SK-N-SH (cell line): ENCODE results near the gene SLC25A42.

Experiments used
- EP300 ChIP-seq, 2 experiments: IDR thresholded peaks; 2 replicates each; pipeline versions ENCODE4 v1.4.0 to v1.6.1; 2012; ENCODE audit warnings: borderline replicate concordance in 1 of 2, low read depth in 1 of 2, low read length in 1 of 2
- EZH2phosphoT487 ChIP-seq: fragments of 200-600 bp; sonication (generic); IDR thresholded peaks from 2 replicates; pipeline ENCODE4 v1.6.1; 2017; ENCODE audit warnings: low read depth, mixed run types, mild to moderate bottlenecking, antibody characterized with exemption, moderate library complexity, borderline replicate concordance
- FOXM1 ChIP-seq: IDR thresholded peaks from 2 replicates; pipeline ENCODE4 v1.4.0; 2012; ENCODE audit warnings: low read depth, mild to moderate bottlenecking
- MXI1 ChIP-seq: IDR thresholded peaks from 2 replicates; pipeline ENCODE4 v1.6.1; 2012; ENCODE audit warnings: mild to moderate bottlenecking, low read depth, low read length, improper control_type of control experiment
- POLR2AphosphoS5 ChIP-seq: IDR thresholded peaks from 2 replicates; pipeline ENCODE4 v1.6.1; 2012; ENCODE audit warnings: low read depth, low read length
- RAD21 ChIP-seq: IDR thresholded peaks from 2 replicates; pipeline ENCODE4 v1.6.1; 2012; ENCODE audit warnings: mild to moderate bottlenecking, low read length
- REST ChIP-seq: IDR thresholded peaks from 2 replicates; pipeline ENCODE4 v1.6.1; 2012; ENCODE audit warnings: mild to moderate bottlenecking, low read depth, low read length, moderate library complexity
- SIN3A ChIP-seq: IDR thresholded peaks from 2 replicates; pipeline ENCODE4 v1.6.1; 2012; ENCODE audit warnings: low read depth, mild to moderate bottlenecking, low read length, moderate library complexity, borderline replicate concordance
- SMC3 ChIP-seq: IDR thresholded peaks from 2 replicates; pipeline ENCODE4 v1.6.1; 2012; ENCODE audit warnings: low read depth, low read length, improper control_type of control experiment
- TAF1 ChIP-seq: IDR thresholded peaks from 2 replicates; pipeline ENCODE4 v1.6.1; 2012; ENCODE audit warnings: low read depth, mild to moderate bottlenecking, low read length, moderate library complexity, borderline replicate concordance
- TEAD4 ChIP-seq: IDR thresholded peaks from 2 replicates; pipeline ENCODE4 v1.4.0; 2012; ENCODE audit warnings: mild to moderate bottlenecking, borderline replicate concordance; ENCODE audit not compliant: insufficient read depth
- TF ChIP-seq, protein P1 (sequence below): fragments of 200-600 bp; sonication (generic); IDR thresholded peaks from 2 replicates; pipeline ENCODE4 v1.6.1; 2017; ENCODE audit warnings: antibody characterized with exemption, mild to moderate bottlenecking, moderate library complexity

DNA sequence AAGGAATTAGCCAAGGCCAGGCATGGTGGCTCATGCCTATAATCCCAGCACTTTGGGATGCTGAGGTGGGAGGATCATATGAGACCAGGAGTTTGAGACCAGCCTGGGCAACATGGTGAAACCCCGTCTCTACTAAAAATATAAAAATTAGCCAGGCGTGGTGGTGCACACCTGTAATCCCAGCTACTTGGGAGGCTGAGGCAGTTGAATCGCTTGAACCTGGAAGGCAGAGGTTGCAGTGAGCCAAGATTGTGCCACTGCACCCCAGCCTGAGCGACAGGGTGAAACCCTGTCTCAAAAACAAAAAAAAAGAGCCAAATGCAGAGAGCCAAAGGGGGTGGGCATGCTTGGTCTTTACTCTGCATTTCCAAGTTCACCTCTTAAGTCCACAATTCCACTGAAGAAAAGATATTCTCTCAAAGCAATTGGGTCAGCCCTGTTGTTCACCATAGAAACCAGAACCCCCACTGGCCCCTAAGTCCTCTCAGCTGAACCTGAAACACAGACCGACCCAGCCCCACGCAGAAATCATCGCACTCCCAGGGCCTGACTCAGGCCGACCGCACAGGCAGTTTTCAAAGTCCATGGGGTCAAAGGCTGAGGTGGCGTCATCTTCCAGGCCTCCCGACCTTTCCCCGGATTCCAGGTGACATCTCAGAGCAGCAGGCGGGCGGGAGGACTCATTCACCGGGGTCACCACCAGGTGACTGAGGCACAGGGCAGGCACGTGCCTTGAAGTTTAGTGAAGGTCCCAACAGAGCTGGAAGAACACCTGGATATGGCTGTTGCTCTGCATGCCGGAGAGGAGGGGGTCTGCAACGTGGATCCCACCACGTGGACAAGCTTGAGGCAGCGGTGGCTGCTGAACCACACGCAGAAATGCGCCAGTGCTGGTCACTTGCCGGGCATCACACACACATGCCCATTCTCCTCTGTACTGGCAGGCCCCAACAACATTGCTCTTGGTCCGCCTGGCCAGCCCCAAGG is 33.1 kb downstream of the SLC25A42 start:
- TF ChIP-seq TEAD4 (no peak), REST (no peak), EP300 (IDR thresholded peaks at IDR 0.05; ENCODE audit: borderline replicate concordance in 1 of 2, low read depth in 1 of 2, low read length in 1 of 2) (no peak), SIN3A (no peak), TAF1 (no peak), POLR2AphosphoS5 (no peak), EZH2phosphoT487 (no peak), RAD21 (no peak), FOXM1 (no peak), MXI1 (no peak), SMC3 (no peak)
- TF ChIP-seq, protein P1, sequence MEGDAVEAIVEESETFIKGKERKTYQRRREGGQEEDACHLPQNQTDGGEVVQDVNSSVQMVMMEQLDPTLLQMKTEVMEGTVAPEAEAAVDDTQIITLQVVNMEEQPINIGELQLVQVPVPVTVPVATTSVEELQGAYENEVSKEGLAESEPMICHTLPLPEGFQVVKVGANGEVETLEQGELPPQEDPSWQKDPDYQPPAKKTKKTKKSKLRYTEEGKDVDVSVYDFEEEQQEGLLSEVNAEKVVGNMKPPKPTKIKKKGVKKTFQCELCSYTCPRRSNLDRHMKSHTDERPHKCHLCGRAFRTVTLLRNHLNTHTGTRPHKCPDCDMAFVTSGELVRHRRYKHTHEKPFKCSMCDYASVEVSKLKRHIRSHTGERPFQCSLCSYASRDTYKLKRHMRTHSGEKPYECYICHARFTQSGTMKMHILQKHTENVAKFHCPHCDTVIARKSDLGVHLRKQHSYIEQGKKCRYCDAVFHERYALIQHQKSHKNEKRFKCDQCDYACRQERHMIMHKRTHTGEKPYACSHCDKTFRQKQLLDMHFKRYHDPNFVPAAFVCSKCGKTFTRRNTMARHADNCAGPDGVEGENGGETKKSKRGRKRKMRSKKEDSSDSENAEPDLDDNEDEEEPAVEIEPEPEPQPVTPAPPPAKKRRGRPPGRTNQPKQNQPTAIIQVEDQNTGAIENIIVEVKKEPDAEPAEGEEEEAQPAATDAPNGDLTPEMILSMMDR, result no peak
